Testis (tissue), 5 donors: ENCODE data around the gene RAET1E. TPM values are rescaled to one million over a fixed set of nuclear protein-coding genes. Genes with fewer than 3 reads are reported as not detected.
"Not testable (repeated sequence)": the region's sequence is repeated elsewhere in the genome, so short reads cannot be mapped to it uniquely, and the experiment has no call there.

Experiments
- DNase-seq: peaks from one replicate; pipeline ENCODE4 v3.0.0-alpha.2; 2019
- H3K27ac ChIP-seq, 2 donors: fragments of 200-600 bp; sonication (generic); one replicate each; pipeline ENCODE4 v1.5.1; 2019
- H3K27me3 ChIP-seq: fragments of 200-600 bp; sonication (generic); one replicate; pipeline ENCODE4 v1.5.1; 2019
- H3K36me3 ChIP-seq: fragments of 200-600 bp; sonication (generic); one replicate; pipeline ENCODE4 v1.5.1; 2017; ENCODE audit warnings: low read depth; ENCODE audit errors: missing control alignments
- H3K4me1 ChIP-seq: fragments of 200-600 bp; sonication (generic); one replicate; pipeline ENCODE4 v1.5.1; 2019
- H3K4me3 ChIP-seq, 2 donors: fragments of 200-600 bp; sonication (generic); one replicate each; pipeline ENCODE4 v1.5.1; 2017 to 2019
- H3K9me3 ChIP-seq: fragments of 200-600 bp; sonication (generic); one replicate; pipeline ENCODE4 v1.5.1; 2017
- POLR2A ChIP-seq: fragments of 450-650 bp; IDR thresholded peaks from one replicate; pipeline ENCODE4 v1.6.1; 2017; ENCODE audit warnings: antibody characterized with exemption, mild to moderate bottlenecking, moderate library complexity
- WGBS, 2 donors: methylation state at CpG; one replicate each; pipeline ENCODE4 v1.1.5; 2018; 5-methylcytosine and 5-hydroxymethylcytosine counted together
- intact Hi-C: fragments of 100-400 bp; cut with DNase I; formaldehyde crosslinking; loops from one replicate; pipeline ENCODE4 v1.15.1; 2023; ENCODE audit warnings: low total_unique reads
- long read RNA-seq, 2 donors: transcript quantifications; one replicate each; lab custom pipeline, GENCODE V29; 2026
- polyA plus RNA-seq: library from polyadenylated mRNA; stranded (reverse); fragments of 350-450 nt; fragmentation: Illumina TruSeq; extraction: RNeasy Lipid Tissue Mini Kit (QIAGEN cat#74804); gene quantifications from one replicate; pipeline ENCODE4 v1.2.3, GENCODE V29; 2014; ENCODE audit warnings: low read depth, low replicate concordance; ENCODE audit not compliant: insufficient read depth
- total RNA-seq, 2 donors: library from RNA; depleted of rRNA; stranded (reverse); fragments of >200 nt; gene quantifications; one replicate each; pipeline ENCODE4 v1.2.3, GENCODE V29; 2016
- TF ChIP-seq, protein P1 (sequence below), 3 experiments: fragments of 450-650 bp in 2 of 3; fragments of 200-600 bp in 1 of 3; sonication (generic) in 1 of 3; IDR thresholded peaks; one replicate each; pipeline ENCODE4 v1.5.1; 2016 to 2019; ENCODE audit warnings: antibody characterized with exemption in 3 of 3, mild to moderate bottlenecking in 2 of 3, moderate library complexity in 1 of 3

Gene RAET1E, protein sequence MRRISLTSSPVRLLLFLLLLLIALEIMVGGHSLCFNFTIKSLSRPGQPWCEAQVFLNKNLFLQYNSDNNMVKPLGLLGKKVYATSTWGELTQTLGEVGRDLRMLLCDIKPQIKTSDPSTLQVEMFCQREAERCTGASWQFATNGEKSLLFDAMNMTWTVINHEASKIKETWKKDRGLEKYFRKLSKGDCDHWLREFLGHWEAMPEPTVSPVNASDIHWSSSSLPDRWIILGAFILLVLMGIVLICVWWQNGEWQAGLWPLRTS
- under 1 TPM; 0.31 TPM for total RNA-seq
- 0.30 TPM for polyA plus RNA-seq
- long read RNA-seq, donor 1 = 0 reads
- long read RNA-seq, donor 2 = 0 reads

DNA sequence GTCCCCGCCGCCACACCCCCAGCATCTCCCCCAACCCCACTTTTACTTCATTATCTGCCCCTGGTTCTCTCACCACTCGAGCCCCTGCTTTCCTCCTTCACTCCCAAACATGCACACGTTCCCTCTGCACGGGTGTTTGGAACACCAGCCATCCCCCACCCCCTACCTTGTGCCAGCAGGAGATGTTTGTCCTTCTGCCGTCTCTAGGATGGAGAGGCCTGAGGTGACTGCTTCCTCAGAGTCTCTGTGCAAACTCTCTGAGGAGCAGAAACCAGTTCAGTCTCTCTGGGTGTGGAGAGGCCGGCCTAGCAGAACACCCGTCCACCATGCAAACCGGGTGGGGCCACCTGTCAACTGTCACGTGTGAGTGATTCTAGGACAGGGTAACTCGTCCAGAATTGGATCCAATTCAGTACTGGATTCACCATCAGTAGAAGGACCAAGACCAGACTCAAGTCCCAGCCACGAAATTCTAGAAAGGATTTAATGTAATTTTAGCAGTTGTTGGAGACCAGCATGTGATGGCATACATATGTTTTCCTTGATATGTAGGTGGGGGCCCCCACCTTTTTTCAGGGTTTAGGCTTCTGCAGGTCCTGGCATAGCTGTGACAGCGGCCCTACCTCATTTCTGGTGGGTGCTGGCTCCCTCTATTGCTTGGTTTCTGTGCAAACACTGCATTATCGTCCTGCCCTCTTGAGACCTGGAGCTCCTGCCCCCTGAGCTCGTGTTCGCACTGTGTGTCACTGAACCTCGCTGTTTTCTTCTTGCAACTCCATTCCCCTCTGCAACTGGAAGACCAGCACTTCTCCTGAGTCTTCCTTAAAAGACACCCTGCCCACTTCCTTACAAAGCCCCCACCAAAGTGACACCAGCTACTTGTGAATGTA, at the start of gene RAET1E:
TSS of gene RAET1E (minus strand) at position 259 of the 890 bp plus-strand sequence. CDS start 7,212 bp downstream, outside the sequence.
- no peak for TF ChIP-seq POLR2A
- TF ChIP-seq, protein P1, sequence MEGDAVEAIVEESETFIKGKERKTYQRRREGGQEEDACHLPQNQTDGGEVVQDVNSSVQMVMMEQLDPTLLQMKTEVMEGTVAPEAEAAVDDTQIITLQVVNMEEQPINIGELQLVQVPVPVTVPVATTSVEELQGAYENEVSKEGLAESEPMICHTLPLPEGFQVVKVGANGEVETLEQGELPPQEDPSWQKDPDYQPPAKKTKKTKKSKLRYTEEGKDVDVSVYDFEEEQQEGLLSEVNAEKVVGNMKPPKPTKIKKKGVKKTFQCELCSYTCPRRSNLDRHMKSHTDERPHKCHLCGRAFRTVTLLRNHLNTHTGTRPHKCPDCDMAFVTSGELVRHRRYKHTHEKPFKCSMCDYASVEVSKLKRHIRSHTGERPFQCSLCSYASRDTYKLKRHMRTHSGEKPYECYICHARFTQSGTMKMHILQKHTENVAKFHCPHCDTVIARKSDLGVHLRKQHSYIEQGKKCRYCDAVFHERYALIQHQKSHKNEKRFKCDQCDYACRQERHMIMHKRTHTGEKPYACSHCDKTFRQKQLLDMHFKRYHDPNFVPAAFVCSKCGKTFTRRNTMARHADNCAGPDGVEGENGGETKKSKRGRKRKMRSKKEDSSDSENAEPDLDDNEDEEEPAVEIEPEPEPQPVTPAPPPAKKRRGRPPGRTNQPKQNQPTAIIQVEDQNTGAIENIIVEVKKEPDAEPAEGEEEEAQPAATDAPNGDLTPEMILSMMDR (IDR thresholded peaks at IDR 0.05) = no peak
- Histone ChIP-seq H3K27me3 (no peaks in the 10 kb centered on the region), H3K4me3 (peak within 1 kb of the TSS in 1 of 2 donors; percentile 7), H3K36me3 (no peaks in the 10 kb centered on the region), H3K9me3 (no peaks in the 10 kb centered on the region), H3K4me1 (peaks cover 15% of the 10 kb centered on the region), H3K27ac (peak within 1 kb of the TSS; percentile 59 to 81)
- no peak for DNase-seq
- 76 to 85% methylated on average over 14 to 17 of the region's 17 CpGs for WGBS, 2 donors
- intact Hi-C loops = no loop called here

DNA sequence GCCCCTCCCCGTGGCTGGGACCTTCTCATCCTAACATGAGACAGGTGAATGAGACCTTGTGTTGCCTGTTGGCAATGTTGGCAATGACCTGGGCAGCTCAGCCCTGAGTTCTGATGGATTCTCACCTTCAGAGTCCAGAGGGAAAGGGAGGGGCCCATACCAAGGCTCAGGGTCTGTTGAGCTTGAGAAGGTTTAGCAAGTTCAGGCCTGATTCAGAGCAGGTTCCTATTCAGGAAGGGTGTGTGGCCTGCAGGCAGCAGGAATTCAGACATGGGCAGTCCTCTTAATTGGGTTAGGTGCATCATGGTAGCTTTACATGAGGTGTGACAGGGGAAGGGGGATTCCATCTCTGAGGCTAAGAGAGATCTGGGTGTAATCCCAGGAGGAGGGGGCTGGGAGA, 49.6 kb upstream of the RAET1E start:
- H3K4me1 ChIP-seq, H3K9me3 ChIP-seq, DNase-seq, intact Hi-C loops, H3K4me3 ChIP-seq, H3K27me3 ChIP-seq, H3K36me3 ChIP-seq, H3K27ac ChIP-seq: not testable (repeated sequence)
- no CpG with 5 or more reads among the region's 1 CpG for WGBS, 2 donors

DNA sequence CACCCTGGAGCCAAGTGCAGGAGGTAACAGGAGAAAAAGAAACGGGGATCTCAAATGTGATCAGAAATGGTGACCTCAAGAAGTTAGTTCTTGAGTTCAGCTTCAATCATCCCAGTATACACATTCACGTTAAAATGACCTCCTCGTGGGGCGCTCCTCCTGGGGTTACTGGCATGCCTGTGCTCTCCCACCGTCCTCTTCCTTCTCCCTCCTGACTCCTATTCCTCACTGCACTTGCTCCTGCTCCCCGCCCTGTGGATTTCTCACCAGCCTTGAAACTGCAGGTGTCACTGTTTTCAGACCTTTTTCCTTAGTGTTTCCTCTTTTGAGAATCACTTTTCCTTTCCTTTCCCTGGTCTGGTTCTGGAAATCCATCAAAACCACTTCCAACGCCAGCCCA, 48.7 kb upstream of the RAET1E start:
- 62 to 72% methylated on average over 7 of the region's 7 CpGs for WGBS, 2 donors
- H3K27me3 ChIP-seq, H3K4me3 ChIP-seq, H3K4me1 ChIP-seq, intact Hi-C loops, H3K27ac ChIP-seq, DNase-seq, H3K36me3 ChIP-seq, H3K9me3 ChIP-seq: not testable (repeated sequence)

DNA sequence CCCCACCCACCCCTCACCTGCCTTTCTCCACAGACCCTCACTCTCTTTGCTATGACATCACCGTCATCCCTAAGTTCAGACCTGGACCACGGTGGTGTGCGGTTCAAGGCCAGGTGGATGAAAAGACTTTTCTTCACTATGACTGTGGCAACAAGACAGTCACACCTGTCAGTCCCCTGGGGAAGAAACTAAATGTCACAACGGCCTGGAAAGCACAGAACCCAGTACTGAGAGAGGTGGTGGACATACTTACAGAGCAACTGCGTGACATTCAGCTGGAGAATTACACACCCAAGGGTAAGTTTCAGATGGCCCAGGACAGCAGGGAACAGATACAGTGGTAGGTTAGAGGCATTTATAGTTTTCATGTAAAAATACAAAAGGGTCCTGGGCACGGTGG, 47.4 kb upstream of the RAET1E start:
- WGBS, 2 donors = 74 to 79% methylated on average over 3 of the region's 6 CpGs
- not testable (repeated sequence) for H3K27me3 ChIP-seq

DNA sequence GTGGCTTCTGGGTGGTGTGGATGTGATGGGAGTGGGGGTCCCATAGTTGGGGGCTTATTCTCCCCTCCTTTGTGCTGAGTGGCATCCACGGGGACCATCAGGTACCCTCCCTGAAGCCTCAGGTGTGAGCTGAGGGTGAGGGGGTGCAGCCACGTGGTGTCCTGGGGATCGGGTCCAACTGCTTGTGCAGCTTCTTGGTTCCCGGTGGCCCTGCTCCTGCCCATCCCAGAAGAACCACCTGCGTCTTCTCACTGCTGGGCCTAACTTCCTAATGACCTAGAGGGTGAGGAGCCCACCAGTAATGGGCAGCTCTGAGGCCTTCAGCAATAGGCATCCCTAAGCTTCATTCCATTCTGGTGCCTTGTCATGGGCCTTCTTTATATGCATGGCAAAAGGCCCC, 45.4 kb upstream of the RAET1E start:
- intact Hi-C loops = loop anchor here (5.0 kb wide), 1 partner anchor 74 kb away; no protein-coding TSS in a partner anchor
- not testable (repeated sequence) for H3K27me3 ChIP-seq, H3K36me3 ChIP-seq, DNase-seq, H3K4me1 ChIP-seq, H3K27ac ChIP-seq, H3K9me3 ChIP-seq, H3K4me3 ChIP-seq
- 76 to 100% methylated on average over 1 to 5 of the region's 5 CpGs for WGBS, 2 donors

More for the DNA sequence above, 47.4 kb upstream of the RAET1E start:
- H3K36me3 ChIP-seq, H3K9me3 ChIP-seq, intact Hi-C loops, H3K4me3 ChIP-seq, H3K27ac ChIP-seq, H3K4me1 ChIP-seq, DNase-seq: not testable (repeated sequence)

DNA sequence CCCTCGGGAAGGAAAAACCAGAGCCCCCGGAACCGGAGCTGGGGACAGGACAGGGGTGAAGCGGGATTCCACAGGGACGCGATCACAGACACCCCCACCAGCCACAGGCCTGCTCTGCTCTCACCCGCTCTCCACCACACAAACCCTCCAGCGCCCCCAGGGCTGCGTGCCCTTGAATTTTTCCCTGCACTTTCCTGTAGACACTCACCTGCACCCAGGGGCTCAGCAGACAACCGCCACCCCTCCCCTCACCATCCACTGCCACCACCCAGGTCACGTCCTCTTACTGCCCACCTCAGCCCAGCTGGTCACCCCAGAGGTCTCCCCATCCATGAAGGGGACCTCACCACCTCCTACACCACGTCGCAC, 44.5 kb upstream of the RAET1E start:
- Histone ChIP-seq H3K27me3 (peaks cover 7% of the 10 kb centered on the region), H3K9me3 (no peaks in the 10 kb centered on the region), H3K4me3 (peak overlapping the region; percentile 40 to 65), H3K4me1 (peaks cover 10% of the 10 kb centered on the region), H3K36me3 (no peaks in the 10 kb centered on the region), H3K27ac (no peak overlapping the region)
- WGBS, 2 donors = 28 to 40% methylated on average over 9 to 13 of the region's 13 CpGs
- TF ChIP-seq, protein P1 (IDR thresholded peaks at IDR 0.05) = no peak
- no peak for TF ChIP-seq POLR2A
- intact Hi-C loops = loop anchor here (5.0 kb wide), 1 partner anchor 75 kb away; no protein-coding TSS in a partner anchor
- no peak for DNase-seq
